HG03139 (cell line): Measurements from ENCODE around the gene RLF.
"Not testable (repeated sequence)": the region's sequence is repeated elsewhere in the genome, so short reads cannot be mapped to it uniquely, and the experiment has no call there.

Source experiments
- ATAC-seq: cut with Tn5 transposase; IDR thresholded peaks from one replicate; pipeline ENCODE4 v1.9.1; 2021; ENCODE audit not compliant: unreplicated experiment

Gene RLF

DNA sequence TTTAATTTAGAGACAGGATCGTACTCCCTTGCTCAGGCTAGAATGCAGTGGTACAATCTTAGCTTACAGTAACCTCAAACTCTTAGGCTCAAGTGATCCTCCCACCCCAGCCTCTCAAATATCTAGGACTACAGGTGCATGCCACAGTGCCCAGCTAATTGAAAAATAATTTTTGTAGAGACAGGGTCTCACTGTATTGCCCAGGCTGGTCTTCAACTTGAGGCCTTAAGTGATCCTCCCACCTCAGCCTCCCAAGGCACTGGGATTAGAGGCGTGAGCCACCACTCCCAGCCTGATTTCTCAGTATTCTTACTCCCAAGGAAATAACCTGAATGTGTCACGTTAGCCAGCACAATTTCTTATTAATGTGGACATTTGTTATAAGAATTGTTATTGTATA lies 9.8 kb downstream of the RLF start:
- ATAC-seq = no peak

DNA sequence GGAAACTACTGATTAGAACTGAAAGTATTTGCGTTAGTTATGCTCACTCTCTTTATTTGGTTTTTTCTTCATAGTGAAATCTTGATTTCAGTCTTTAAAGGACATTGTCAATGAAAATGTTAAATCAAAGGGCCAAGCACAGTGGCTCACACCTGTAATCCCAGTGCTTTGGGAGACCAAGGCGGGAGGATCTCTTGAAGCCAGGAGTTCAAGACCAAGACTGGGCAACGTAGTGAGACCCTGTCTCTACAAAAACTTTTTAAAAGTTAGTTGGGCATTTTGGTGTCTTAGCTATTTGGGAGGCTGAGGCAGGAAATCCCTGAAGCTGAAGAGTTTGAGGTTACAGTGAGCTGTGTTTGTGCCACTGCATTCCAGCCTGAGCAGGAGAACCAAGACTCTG lies 13.6 kb downstream of the RLF start:
- ATAC-seq = no peak

DNA sequence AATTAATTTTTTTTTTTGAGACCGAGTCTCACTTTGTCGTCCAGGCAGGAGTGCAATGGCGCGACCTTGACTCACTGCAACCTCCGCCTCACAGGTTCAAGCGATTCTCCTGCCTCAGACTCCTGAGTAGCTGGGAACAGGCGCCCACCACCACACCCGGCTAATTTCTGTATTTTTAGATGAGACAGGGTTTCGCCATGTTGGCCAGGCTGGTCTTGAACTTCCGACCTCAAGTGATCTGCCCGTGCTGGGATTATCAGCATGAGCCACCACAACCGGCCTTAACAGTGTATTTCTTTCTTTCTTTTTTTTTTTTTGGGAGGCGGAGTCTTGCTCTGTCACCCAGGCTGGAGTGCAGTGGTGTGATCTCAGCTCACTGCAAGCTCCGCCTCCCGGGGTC lies 15.8 kb downstream of the RLF start:
- not testable (repeated sequence) for ATAC-seq

DNA sequence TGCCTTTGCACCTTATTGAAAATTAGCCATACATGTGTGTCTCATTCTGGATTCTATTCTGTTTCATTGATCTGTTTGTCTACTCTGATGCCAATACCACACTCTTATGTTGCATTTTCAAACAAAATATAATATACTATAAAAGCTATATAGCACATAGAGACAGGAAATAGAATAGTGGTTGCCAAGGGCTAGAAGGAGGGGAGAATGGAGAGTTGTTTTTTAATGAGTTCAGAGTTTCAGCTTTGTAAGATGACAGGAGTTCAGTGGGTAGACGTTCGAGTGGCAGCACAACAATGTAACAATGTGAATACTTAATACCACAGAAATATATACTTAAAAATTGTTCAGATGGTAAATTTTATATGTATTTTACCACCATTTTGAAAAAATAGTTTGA lies 17.0 kb downstream of the RLF start:
- no peak for ATAC-seq

DNA sequence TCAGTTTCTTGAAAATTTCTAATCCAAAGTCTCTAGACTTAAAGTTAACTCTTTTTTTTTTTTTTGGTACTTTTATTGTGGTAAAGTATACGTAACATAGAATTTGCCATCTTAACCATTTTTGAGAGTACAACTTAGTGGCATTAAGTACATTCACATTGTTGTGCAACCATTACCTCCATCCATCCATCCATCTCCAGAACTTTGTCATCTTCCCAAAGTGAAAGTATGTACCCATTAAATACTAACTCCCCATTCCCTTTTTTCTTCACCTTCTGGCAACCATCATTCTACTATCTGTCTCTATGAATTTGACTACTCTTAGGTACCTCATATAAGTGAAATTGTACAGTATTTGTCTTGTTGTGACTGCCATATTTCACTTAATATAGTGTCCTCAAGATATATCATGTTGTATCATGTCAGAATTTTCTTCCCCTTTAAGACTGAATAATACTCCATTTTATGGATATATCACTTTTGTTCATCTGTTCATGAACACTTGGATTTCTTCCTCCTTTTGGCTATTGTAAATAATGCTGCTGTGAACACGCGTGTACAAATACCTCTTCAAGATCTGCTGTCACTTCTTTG lies 18.4 kb downstream of the RLF start:
- ATAC-seq = no peak

DNA sequence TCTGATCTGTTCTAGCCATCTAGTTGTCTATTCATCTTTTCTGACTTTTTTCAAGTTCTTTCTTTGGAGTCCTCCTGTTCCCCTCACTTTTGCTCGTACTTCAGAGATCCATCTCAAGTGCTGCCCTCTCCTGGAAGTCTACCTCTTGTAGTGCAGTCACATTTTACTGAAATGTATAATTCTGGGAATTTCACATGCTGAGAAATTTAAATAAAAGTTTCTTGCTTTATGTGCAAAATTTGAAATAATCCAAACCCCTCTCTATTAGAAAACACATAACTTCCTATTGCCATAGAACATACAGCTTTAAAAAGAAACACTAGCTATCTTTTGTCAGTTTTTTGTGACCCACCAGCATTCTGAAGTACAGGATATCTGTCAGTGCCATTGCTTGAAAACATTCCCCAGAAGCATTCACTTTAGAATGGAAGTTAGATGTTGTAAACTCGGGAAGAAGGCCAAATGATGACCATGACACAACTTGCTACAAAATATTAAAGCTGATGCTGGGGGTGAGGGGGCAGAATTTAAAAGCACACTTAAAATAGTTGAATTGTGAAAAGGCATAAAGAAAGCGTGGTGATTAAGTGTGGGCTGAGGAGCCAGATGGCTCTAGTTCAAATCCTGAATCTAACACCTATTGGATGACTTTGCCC lies 22.0 kb downstream of the RLF start:
- ATAC-seq = no peak

DNA sequence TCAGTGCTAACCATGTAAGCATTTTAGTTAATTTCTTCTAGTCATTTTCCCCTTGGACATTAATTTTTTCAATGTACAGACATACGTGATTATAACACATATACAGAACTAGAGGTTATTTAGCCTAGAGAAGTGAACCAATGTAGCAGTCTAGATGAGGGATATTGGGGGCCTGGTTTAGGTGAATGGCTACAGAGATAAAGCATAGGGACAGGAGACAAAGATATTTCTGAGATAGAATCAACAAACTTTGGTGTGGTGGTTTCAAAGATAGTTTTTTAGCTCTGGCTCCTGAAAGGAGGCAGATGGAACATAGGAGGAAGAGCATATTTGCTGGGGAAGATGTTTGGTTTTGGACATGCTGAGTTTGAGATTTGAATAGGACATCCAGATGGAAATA lies 23.0 kb downstream of the RLF start:
- no peak for ATAC-seq

DNA sequence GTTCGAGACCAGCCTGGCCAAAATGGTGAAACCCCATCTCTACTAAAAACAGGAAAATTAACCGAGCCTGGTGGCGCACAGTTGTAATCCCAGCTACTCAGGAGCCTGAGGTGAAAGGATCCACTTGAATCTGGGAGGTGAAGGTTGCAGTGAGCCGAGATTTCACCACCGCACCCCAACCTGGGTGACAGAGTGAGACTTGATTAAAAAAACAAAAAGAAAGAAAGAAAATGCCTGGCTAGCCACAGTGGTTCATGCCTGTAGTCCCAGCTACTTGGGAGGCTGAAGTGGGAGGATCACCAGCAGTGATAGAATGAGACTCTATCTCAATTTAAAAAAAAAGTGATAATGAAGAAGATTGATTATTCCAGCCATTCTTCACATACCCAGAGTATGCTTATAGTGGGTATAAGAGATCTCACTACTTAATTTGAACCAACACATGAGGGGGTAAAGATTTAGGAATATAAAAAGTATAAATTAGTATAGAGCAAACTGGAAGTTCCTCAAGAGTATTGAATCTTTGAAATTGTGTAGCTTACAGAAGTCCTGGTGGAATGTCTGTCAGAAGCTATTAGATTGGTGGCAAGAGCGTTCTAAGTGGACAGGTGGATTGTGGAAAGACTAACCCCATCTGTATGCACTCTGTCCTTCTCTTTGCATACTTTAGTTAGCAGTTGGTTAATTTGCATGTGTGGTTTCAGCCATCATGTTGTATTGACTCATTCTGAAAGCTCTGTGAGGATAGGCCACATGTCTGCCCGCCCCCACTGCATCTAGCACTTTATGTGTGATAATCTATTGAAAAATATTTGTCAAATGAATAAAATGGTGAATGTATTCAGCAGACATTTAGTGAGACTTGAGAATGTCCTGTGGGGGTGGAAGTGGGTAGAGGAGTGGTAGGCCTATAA lies 25.0 kb downstream of the RLF start:
- ATAC-seq = peak; percentile 97

DNA sequence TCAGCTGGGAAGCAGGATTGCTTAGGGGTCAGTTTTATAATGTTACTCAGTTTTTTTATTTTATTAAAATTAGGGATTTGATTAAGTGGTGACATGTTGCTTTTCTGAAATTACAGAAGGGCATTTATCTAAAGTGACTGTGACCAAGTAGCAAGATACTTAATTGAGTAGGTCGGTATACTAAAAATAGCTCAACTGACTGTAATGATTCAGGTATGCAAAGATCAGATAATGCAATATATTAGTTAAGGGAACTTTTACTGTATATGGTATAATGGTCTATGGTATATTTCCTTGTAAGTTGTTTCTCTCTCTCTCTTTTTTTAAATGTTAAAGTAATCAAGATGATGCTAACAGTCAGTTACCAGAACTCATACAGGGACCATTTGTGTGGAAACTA lies 26.2 kb downstream of the RLF start:
- no peak for ATAC-seq

DNA sequence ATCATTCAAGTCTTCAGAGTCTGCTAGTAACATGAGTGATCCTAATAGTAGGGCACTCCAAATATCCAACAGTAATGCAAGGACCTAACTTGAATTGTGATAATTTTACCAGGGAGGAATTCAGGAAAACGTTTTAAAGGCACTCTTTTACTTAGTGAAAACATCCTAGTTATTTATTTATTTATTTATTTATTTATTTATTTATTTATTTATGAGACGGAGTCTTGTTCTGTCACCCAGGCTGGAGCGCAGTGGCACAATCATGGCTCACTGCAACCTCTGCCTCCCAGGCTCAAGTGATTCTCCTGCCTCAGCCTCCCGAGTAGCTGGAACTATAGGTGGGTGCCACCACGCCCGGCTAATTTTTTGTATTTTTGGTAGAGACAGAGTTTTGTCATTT lies 33.5 kb downstream of the RLF start:
- ATAC-seq = not testable (repeated sequence)

DNA sequence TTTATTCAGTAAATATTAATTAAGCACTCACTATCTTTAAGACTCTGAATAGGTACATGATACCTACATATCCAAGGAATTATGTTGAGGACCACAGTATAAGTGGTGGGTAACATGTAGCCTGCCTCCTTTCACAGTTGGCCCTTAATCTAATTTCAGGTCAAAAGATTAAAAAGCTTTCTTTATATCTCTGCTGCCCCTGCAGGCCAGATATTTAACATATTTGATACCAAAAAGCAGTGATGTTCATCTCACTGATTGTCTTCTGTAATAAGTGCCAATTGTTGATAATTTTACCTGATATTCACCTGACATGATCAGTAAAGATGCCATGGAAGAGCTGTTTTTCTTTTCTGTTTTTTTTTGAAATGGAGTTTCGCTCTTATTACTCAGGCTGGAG lies 36.5 kb downstream of the RLF start:
- no peak for ATAC-seq

DNA sequence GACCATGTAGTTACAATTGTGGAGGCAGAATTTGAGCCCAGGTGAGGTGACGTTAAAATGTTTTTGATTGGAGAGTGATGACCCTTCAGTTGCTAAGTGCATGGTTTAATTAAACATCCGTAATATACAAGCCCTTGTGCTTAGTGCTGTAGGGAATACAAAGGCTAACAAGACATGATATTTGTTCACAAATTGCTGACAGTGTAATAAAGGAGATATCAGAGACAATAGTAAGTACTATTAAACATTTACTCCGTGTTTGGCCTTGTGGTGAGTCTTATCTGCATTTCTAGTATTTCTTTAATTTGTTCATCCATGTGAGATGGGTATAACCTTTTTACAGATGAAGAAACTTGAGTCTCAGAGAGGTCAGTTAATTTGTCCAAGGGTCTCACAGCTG lies 37.9 kb downstream of the RLF start:
- no peak for ATAC-seq

DNA sequence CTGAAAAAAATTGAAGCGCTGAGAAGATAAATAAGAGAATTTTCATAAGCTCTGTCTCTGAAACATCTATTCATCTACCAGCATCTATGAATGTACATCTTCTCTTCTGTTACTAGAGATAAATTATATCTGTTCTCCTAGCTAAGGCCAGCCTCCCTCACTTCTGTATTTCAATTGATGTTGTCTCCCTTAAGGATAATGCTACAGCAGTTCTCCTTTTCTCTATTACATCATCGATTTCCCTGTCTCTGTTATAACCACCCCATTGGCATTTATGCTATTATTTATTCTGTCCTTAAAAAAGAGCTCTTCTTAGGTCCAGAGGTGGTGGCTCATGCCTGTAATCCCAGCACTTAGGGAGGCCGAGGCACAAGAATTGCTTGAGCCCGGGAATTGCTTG lies 43.7 kb downstream of the RLF start:
- no peak for ATAC-seq

DNA sequence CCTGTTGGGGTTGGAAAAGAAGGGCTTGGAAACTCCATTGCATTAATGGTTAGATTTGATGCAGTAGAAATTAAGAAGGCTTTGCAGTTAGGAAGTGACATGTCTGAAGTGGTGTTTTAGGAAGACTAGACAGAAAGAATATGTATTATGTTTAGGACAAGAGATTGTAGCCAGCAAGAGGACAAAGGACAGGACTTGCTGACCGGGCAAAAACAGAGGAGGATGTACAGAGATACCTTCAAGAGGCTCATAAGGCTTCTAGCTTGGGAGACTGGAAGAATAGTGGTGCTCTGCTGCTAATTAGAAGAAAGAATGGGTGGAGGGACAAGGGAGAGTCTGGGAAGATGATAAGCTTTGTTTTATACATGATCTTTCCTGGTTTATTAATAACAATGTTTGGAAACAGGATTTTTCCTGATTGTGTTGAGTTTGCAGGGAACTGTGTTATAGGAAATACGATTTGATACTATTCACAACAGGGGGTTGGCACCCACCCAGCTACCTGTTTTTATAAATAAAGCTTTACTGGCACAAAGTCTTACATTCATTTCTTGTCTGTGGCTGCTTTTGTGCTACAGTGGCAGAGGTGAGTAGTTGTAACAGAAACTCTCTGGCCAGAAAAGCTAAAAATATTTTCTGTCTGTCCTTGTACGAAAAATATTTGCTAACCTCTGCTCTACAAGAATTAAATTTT lies 49.5 kb downstream of the RLF start:
- ATAC-seq = no peak

DNA sequence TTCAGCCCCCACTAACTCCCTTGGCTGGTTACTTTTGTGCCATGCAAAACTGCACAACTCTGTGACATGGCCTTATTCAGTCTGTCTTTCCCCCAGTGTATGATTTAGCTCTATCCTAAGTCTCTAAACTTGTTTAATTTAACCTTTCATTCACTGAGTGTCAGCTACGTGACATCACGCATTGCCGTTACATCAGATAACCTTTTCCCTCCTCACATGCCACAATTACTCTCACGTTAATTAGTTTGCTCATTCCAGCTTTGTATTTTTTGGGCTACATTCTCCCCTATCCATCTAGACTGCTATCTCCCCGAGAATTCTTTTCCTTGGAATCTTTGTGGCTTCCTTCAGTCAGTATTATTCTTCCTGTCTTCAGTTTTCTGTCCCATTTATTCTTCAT lies 57.1 kb downstream of the RLF start:
- ATAC-seq = no peak

DNA sequence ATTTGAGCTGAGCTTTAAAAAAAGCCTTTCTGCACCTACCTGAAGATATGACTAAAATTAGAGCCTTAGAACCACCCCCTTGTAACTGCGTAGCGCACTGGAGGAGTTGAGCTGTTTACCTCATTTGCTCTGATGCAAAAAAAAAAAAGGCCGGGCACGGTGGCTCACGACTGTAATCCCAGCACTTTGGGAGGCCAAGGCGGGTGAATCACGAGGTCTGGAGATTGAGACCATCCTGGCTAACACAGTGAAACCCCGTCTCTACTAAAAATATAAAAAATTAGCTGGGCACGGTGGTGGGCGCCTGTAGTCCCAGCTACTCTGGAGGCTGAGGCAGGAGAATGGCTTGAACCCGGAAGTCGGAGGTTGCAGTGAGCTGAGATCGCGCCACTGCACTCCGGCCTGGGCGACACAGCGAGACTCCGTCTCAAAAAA lies 60.3 kb downstream of the RLF start:
- not testable (repeated sequence) for ATAC-seq

DNA sequence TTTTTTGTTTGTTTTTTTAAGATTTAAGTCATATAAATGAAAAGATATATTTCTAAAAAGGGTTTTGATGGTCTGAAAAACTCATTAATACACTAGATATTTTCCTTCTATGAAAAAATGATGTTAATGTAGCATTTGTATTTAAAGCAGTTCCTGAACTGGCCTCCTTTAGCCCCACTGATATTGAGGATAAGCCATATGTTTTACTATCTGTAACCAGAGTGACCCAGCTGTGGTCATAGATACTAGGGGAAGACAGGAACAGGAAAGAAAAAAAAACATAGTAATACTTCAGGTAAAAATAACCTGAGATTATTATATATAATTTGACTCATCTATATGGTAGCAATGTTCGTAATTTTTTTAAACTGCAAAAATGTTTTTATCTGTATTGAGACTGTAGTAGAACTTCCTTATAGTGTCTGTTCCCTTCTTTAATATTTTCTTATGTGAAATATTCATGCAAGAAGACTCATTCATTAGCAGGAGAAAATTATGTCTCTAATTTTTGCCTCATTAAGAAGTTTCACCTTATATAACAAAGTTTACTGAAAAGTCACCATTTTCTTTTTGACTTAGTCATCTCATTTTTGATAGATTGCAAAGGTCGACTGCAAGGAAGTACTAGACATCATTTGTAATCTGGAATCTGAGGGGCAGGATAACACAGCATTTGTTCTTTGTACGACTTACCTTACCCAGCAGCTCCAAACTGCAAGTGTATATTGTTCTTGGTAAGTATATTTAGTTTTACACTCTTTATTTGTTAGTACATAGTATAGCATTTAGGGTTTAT lies 61.0 kb downstream of the RLF start:
- ATAC-seq = no peak

DNA sequence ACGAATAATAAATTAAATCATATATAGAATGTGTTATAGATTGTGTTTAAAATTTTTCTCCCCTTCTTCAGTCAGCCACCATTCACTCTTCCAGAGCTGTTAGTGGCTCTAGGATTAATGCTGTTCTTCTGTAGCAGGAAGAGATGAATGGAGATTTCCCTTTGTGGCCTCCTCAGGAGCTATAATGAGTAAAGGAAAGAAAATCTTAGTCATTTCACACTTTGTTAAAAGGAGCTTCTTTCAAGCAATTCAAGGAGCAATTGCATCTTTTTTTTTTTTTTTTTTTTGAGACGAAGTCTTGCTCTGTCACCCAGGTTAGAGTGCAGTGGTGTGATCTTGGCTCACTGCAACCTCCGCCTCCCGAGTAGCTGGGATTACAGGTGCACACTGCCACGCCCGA lies 62.9 kb downstream of the RLF start:
- no peak for ATAC-seq

DNA sequence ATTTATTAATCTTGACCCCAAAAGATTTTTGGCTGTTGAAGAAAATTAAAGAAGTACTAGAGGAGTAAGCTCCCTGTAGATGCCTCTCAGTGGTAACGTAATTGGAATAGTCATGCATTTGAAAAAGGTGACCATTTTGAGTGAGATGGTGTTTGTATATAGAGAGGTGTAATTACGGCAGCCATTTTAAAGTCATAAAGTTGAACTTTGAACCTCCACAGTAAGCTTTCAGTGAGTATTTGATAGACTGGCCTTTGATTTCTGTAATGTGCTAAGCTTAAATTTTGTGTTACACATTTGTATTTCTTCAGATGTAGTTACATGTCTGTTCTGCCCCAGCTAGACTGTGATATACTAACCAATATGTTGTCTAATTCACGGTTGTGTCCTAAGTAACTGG lies 65.0 kb downstream of the RLF start:
- ATAC-seq = no peak

DNA sequence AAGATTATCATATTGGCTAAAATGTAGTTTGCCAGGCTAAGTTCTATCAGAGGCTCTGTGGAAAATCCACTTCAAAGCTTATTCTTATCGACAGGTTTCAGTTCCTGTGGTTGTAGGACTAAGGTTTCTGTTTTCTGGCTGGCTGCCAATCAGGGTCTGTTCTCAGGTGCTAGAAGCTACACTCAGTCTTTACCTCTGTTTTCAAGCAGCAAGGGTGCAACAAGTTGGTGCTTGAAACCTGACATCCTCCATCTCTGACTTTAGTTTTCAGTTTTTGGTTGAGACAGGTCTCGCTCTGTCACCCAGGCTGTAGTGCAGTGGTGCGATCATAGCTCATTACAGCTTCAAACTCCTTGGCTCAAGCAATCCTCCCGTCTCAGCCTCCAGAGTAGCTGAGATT lies 71.3 kb downstream of the RLF start:
- peak; percentile 89 for ATAC-seq

DNA sequence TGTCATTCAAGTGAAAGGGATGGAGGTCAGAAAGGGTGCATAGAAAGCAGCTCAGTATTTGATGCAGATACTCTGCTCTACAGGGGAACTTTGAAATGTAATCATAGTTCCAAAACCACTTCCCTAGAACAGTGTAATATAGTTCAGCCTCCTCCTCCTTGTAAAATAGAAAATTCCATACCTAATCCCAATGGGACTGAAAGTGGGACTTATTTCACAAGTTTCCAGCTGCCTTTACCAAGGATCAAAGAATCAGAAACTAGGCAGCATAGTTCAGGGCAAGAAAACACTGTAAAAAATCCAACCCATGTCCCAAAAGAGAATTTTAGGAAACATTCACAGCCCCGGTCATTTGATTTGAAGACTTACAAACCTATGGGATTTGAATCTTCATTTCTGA lies 78.4 kb downstream of the RLF start:
- ATAC-seq = no peak
